T-helper 17 cell (primary cell): ENCODE data around the gene PPP1R12C. TPM values are rescaled to one million over a fixed set of nuclear protein-coding genes. Genes with fewer than 3 reads are reported as not detected.

Source experiments
- ATAC-seq: fragments of 150-1000 bp; cut with Tn5 transposase; 2 replicates; pipeline ENCODE4 v1.10.0; 2021; ENCODE audit warnings: mild to moderate bottlenecking, moderate library complexity
- DNase-seq, 3 donors: peaks; one replicate each; pipeline versions ENCODE4 v3.0.0 to v3.0.0-alpha.2; 2020 to 2021
- H3K9me3 ChIP-seq: one replicate; pipeline ENCODE4 v1.7.0; 2013; ENCODE audit warnings: low read length, mild to moderate bottlenecking; ENCODE audit not compliant: control insufficient read depth, poor library complexity, severe bottlenecking
- H3K27ac Mint-ChIP-seq: one replicate; pipeline ENCODE4 v1.8.0; 2022; ENCODE audit warnings: mild to moderate bottlenecking, moderate library complexity, mixed read lengths
- H3K27me3 Mint-ChIP-seq: one replicate; pipeline ENCODE4 v1.8.0; 2022; ENCODE audit warnings: mixed read lengths
- H3K36me3 Mint-ChIP-seq: one replicate; pipeline ENCODE4 v1.8.0; 2022; ENCODE audit warnings: low read depth, mixed read lengths
- H3K4me1 Mint-ChIP-seq: one replicate; pipeline ENCODE4 v1.8.0; 2022; ENCODE audit warnings: mild to moderate bottlenecking, mixed read lengths
- H3K4me3 Mint-ChIP-seq: one replicate; pipeline ENCODE4 v1.8.0; 2022; ENCODE audit warnings: mild to moderate bottlenecking, moderate library complexity, mixed read lengths
- total RNA-seq, 4 donors: library from RNA in 2 of 4; stranded (reverse) in 2 of 4; gene quantifications; one replicate each; pipeline ENCODE4 v1.2.3 and lab custom pipeline; 2022 to 2026

The PPP1R12C gene
- total RNA-seq (100 to 1,000 TPM; 133 to 173 TPM), total RNA-seq (lab: John Stamatoyannopoulos, UW) (103 to 153 reads per million in 2 donors)

DNA sequence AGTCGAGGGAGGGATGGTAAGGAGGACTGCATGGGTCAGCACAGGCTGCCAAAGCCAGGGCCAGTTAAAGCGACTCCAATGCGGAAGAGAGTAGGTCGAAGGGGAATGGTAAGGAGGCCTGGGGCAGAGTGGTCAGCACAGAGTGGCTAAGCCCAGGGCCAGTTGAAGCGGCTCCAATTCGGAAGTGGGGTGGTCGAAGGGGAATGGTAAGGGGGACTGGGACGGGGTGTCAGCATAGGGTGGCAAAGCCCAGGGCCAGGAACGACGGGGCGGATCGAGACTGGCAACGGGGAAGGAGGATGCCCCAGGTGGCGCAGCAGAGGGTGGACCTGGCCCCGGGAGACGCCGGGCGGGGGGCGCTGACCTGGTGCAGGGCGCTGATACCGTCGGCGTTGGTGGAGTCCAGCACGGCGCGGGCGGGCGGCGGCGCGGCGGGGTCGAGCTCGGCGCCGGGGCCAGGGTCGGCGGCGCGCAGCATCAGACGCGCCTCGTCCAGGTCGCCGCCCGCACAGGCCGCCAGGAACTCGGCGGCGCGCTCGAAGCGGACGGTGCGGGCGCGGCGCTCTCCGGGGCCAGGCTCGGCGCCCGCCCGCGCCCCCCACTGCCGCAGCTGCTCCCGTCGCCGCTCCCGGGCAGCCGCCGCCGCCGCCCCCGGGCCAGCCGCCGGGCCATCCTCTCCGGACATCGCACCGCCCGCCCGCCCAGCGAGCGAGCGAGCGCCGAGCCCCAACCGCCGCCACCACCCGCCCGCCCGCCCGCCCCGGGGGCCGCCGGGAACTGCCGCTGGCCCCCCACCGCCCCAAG lies at the start of gene PPP1R12C:
Gene PPP1R12C (minus strand): TSS at position 779 of the 804 bp plus-strand sequence. CDS start 94 bp downstream, at position 685.
- Mint-ChIP-seq H3K4me3 (peak within 1 kb of the TSS; percentile 100), H3K27ac (peak within 1 kb of the TSS; percentile 98), H3K4me1 (peaks cover 32% of the 10 kb centered on the region), H3K36me3 (peaks cover 10% of the 10 kb centered on the region), H3K27me3 (no peaks in the 10 kb centered on the region)
- DNase-seq, result peak in 1 of 3 donors; percentile 27
- no peaks in the 10 kb centered on the region for H3K9me3 ChIP-seq
- peak; percentile 20 for ATAC-seq

- H3K4me1 Mint-ChIP-seq, result peaks cover 12% of the 10 kb centered on the region
- peak; percentile 86 for ATAC-seq
- H3K9me3 ChIP-seq, result no peaks in the 10 kb centered on the region
- H3K36me3 Mint-ChIP-seq, result peaks cover 6% of the 10 kb centered on the region
- H3K27ac Mint-ChIP-seq, result no peak within 1 kb of the TSS
- H3K27me3 Mint-ChIP-seq, result peaks cover 68% of the 10 kb centered on the region
- peak in 2 of 3 donors; percentile 35 to 45 for DNase-seq
- H3K4me3 Mint-ChIP-seq, result peak within 1 kb of the TSS; percentile 37
Observed at GRCh38 chr19:55166530-55167268, 49.3 kb upstream of the PPP1R12C start, which contains the start of gene DNAAF3. Gene DNAAF3, minus strand, starts transcription at chr19:55166613. Its CDS starts 200 bp downstream, at chr19:55166413.

DNA sequence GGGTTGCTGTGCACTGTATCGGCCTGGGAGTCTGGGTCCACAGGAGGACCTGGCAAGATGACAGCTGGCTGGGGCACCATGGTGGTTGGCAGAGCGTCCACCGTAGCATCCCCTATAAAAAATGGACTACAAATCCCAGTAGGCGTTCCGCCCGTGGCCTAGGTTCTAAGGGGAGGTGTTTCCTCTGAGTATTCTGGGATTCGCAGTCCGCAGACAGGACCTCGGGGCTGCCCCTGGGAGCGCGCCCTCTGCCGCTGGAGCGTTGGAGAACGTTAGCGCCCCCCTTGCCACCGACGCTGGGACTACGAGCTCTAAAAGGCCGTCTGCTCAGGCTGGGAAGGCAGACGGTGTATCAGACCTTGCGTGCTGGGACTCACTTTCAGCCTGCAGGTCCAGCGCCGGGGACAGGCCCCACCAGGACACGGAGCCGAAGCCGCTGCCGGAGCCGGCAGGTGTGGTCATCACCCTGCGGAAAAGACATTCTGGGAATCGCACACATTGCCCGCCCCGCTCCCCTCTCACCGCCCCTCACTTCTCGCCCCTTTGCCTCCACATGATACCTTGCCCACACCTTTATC lies 48.6 kb upstream of the PPP1R12C start:
- DNase-seq (no peak), ATAC-seq (peak; percentile 35)
- Mint-ChIP-seq H3K27me3 (peaks cover 61% of the 10 kb centered on the region), H3K4me1 (peaks cover 12% of the 10 kb centered on the region), H3K36me3 (peaks cover 6% of the 10 kb centered on the region), H3K27ac (no peak overlapping the region), H3K4me3 (peak overlapping the region; percentile 37)
- H3K9me3 ChIP-seq, result no peaks in the 10 kb centered on the region

DNA sequence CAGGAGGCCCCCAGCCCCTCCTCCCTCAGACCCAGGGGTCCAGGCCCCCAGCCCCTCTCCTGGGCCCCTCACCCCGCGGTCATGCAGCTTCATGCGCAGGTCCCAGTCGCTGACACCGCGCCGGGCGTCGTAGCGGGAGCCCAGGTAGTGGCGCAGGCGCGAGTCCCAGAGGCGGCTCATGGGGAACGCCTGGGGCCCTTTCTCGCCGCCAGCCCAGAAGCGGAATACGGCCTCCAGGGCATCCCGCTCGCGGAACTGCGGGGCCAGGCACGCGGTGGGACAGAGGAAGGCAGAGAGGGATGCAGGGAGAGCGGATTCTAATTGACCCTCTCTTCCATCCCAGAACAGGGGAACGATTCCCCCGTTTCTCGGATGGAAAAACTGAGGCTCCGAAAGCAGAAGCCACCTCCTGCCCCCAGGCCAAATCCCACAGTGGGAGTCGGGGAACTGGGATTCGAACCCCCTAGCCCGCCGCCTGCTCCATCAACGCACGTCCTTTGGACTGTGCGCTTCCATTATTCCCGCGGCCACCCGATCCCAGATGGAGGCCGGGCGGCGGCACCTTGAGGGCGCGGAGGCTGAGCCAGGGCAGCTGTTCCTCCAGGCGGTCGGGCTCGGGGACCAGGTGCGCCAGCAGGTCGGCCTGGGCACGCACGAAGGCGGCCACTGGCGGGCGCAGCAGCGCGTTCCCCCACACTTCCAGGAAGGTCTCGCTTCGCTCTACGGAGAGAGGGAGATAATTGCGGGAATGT lies 44.3 kb upstream of the PPP1R12C start:
- no peak overlapping the region for H3K27ac Mint-ChIP-seq
- H3K9me3 ChIP-seq, result no peaks in the 10 kb centered on the region
- ATAC-seq (no peak), DNase-seq (no peak)
- H3K4me3 Mint-ChIP-seq, result no peak overlapping the region
- peaks cover 7% of the 10 kb centered on the region for H3K36me3 Mint-ChIP-seq
- H3K4me1 Mint-ChIP-seq, result peaks cover 9% of the 10 kb centered on the region
- peaks cover 45% of the 10 kb centered on the region for H3K27me3 Mint-ChIP-seq

DNA sequence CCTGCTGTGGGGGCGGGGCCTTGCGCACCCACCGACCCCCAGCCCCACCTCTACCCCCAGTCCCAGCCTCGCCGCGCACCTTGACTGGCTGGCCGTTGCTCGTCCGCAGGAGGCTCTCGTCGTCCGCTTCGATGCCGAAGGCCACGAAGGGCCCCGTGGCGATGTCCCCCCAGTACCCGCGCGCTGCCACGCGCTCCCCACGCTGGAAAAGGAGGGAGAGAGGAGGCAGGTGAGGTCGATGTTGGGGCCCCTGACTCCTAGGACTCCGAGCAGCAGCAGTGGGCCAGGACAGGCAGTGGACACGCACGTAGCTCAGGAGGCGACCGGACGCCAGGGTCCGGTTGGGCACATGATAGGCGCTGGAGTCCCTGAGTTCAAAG lies 43.5 kb upstream of the PPP1R12C start:
- Mint-ChIP-seq H3K27ac (no peak overlapping the region), H3K4me1 (peaks cover 7% of the 10 kb centered on the region), H3K4me3 (peak overlapping the region; percentile 3), H3K36me3 (peaks cover 3% of the 10 kb centered on the region), H3K27me3 (peaks cover 44% of the 10 kb centered on the region)
- H3K9me3 ChIP-seq, result no peaks in the 10 kb centered on the region
- ATAC-seq (no peak), DNase-seq (no peak)

DNA sequence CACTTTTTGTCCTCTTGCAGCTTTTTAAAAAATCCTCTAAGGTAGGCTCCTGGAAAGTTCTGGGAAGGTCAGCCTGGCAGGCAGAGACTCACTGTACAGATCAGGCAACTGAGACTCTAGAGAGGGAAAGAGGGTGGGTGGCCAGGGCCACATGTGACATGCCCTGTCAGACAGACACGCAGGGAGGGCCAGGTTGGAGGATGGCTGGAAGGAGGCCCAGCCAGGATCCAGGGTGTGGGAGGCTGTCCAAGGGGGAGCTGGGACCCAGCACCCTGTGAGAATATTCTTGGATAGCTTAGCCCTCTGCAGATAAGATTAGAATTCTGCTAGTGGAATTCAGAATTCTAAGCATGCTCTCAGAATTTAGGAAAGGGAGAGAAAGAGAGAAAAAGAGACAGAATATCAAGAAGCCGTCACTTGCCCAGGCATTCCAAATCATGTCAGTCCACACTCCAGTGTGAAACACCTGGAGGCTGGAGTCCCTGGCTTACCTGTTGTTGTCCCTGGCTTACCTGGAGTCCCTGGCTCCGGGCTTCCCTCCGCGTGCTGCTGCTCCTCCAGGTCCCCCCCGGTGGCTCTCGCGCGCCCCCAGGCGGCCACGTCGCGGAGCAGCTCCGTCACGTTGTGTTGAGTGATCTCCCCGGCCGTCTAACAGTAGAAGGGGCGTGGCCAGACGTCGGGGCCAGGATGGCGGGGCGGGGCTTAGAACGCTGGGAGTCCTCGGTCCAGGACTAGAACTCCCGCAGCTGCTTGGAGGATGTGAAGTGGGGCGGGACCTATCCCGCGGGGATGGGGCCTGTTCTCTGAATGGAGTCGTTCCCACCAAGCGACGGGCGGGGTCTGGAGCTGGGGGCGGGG lies 42.9 kb upstream of the PPP1R12C start:
- peak; percentile 78 to 85 (median 82) for DNase-seq
- ATAC-seq, result peak; percentile 97
- no peaks in the 10 kb centered on the region for H3K9me3 ChIP-seq
- peaks cover 7% of the 10 kb centered on the region for H3K4me1 Mint-ChIP-seq
- peak overlapping the region; percentile 3 for H3K4me3 Mint-ChIP-seq
- peaks cover 3% of the 10 kb centered on the region for H3K36me3 Mint-ChIP-seq
- H3K27me3 Mint-ChIP-seq, result peaks cover 38% of the 10 kb centered on the region
- no peak overlapping the region for H3K27ac Mint-ChIP-seq

DNA sequence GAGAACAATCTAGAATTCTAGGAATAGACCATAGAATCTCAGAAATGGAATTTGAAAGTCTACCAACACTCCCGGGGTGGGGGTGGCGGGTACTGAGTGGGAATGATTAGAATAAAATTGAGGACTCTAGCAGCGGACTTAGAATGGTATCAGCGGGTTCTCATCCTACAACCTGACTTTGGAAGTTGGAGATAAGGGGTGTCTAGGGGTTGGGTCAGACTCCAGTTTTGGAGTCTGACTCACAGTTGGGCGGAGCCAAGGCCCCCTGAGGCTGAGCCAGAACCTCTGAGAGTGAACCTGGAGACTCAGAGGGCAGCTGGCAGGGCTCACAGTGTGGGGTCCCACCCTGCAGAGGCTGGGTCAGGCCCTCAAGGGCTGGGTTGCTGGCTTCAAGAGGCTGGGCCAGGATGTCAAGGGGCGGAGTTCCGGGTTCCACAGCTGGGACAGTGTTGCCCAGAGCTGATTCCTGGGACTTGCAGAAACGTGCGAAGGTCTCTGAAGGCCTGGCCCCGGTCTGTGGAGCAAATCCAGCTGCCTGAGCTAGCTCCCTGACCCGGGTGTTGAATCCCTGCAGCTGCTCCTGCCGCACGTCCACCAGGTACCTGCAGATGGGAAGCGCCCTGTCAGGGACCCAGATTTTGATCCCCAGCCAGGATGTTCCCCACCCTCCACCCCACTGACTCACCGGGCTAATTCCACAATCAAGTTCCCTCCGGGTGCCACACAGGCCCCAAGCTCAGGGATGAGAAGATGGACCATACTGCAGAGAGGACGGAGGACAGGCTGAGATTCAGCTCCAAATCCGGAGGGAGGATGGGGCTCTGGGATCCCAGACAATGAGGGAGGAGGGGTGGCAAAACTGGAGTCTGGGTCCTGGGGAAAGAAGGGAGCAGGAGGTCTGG lies 41.7 kb upstream of the PPP1R12C start:
- H3K4me1 Mint-ChIP-seq, result peaks cover 12% of the 10 kb centered on the region
- peaks cover 3% of the 10 kb centered on the region for H3K36me3 Mint-ChIP-seq
- ATAC-seq (no peak), DNase-seq (no peak)
- no peak overlapping the region for H3K27ac Mint-ChIP-seq
- H3K4me3 Mint-ChIP-seq, result no peak overlapping the region
- H3K9me3 ChIP-seq, result no peaks in the 10 kb centered on the region
- peaks cover 32% of the 10 kb centered on the region for H3K27me3 Mint-ChIP-seq

GRCh38 chr19:55158423-55158822 lies 41.0 kb upstream of the PPP1R12C start:
- no peak overlapping the region for H3K4me3 Mint-ChIP-seq
- H3K27me3 Mint-ChIP-seq, result peaks cover 25% of the 10 kb centered on the region
- DNase-seq (no peak), ATAC-seq (no peak)
- H3K4me1 Mint-ChIP-seq, result peaks cover 16% of the 10 kb centered on the region
- H3K9me3 ChIP-seq, result no peaks in the 10 kb centered on the region
- H3K27ac Mint-ChIP-seq, result no peak overlapping the region
- H3K36me3 Mint-ChIP-seq, result peaks cover 3% of the 10 kb centered on the region

DNA sequence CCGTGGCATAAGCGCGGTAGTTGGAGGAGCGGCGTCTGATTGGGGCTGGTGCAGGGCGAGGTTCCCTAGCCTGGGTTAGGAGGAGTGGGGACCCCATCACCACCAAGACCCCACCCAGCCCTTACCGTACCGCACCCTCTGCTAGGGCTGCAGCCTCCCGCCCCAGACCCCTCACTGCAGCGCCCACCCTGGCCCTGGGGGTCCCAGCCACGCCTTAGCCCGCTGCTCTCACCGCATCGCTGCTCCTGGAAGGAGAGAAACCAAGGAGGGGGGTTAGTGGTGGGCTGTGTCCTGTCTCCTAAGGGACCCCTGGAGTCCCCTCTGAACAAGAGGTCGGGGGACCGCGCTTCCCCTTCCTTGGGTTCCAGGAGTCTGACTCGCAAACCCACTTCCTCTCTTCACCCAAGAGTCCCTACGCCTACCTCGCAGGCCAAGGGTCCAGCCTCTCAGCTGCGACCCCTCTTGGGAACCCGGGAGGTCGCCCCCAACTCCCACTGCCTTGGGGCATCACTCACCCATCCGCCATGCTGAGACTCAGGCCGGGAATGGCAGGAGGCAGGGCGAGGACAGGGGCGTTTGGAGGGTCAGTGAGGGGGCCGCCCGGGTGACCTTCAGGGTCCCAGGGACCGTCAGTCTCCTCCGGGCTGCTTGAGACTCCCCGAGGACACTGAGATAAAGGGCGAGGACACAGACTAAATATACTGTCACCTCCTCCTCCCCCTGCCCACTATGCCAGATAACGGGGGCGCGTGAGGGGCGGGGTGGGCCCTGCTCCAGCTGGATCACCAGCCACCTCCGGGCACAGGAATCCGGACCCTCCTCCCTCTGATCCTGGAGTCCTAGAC lies 39.8 kb upstream of the PPP1R12C start, which contains the start of gene TNNI3:
Gene TNNI3 (minus strand): TSS at position 669 of the 845 bp plus-strand sequence. CDS start 143 bp downstream, at position 526.
- no peak for DNase-seq
- H3K4me3 Mint-ChIP-seq, result peak within 1 kb of the TSS; percentile 62
- peaks cover 25% of the 10 kb centered on the region for H3K27me3 Mint-ChIP-seq
- peaks cover 16% of the 10 kb centered on the region for H3K4me1 Mint-ChIP-seq
- ATAC-seq, result no peak
- peaks cover 3% of the 10 kb centered on the region for H3K36me3 Mint-ChIP-seq
- H3K9me3 ChIP-seq, result no peaks in the 10 kb centered on the region
- no peak within 1 kb of the TSS for H3K27ac Mint-ChIP-seq

DNA sequence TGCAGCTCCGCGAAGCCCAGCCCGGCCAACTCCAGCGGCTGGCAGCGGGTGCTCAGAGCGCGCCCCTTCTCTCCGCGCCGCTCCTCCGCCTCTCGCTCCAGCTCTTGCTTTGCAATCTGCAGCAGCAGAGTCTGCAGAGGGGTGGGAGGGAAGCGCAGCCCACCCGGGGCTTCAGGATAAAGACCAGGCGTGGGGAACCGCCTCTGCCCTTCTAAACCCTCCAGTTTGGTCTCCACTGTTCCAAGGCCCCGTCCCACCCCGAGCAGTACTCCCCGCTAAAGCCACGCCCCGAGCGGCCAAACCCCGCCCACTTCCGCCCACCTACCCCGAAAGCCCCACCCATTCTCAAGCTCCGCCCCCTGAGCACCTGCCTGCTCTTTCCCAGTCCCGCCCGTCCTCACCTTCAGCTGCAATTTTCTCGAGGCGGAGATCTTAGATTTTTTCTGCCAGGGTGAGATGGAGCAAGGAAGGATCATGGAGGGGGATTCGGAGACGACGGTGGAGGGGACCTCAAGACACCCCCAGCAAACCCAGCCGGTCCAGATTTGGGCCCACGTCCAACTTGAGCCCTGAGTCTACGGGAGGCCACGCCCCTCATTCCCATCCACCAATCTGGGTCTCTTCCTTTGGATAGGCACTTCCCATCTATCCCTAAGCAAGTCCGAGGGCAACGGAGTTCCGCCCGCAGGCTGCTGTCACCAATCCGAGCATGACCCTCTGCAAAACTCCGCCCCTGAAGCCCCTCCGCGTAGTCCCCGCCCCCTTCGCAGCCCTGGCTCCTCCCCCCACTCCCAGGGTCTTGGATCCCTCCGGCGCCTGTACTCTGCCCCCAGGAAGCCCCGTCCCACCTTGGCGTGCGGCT lies 39.0 kb upstream of the PPP1R12C start:
- ATAC-seq (peak; percentile 34), DNase-seq (no peak)
- H3K27me3 Mint-ChIP-seq, result peaks cover 25% of the 10 kb centered on the region

More for the DNA sequence above, 39.0 kb upstream of the PPP1R12C start:
- peaks cover 16% of the 10 kb centered on the region for H3K4me1 Mint-ChIP-seq
- H3K27ac Mint-ChIP-seq, result no peak overlapping the region
- H3K4me3 Mint-ChIP-seq, result peak overlapping the region; percentile 62
- peaks cover 3% of the 10 kb centered on the region for H3K9me3 ChIP-seq
- peaks cover 3% of the 10 kb centered on the region for H3K36me3 Mint-ChIP-seq
